ENCODE measurements around the gene NDFIP1.

GRCh38 chr5:142189813-142190212 is 81.2 kb downstream of the NDFIP1 start:
- no peak for TF ChIP-seq CTCF (conservative IDR thresholded peaks at IDR 0.05; ENCODE audit: low read depth, low read length)
- no peak for TF ChIP-seq EZH2phosphoT487 (IDR thresholded peaks at IDR 0.05; ENCODE audit: borderline replicate concordance, low read length)

All from PC-3 (cell line).